CD14-positive monocyte (primary cell): ENCODE data around the gene L3MBTL4. TPM values are rescaled to one million over a fixed set of nuclear protein-coding genes. Genes with fewer than 3 reads are reported as not detected.

Experiments
- DNase-seq, 3 donors: peaks; one replicate each; pipeline ENCODE4 v3.0.0-alpha.2; 2011 to 2022
- H2AFZ ChIP-seq: 2 replicates; pipeline ENCODE4 v1.6.0; 2012; ENCODE audit warnings: mild to moderate bottlenecking, low read depth, low read length, inconsistent platforms; ENCODE audit not compliant: insufficient read depth, poor library complexity, severe bottlenecking
- H3K27ac ChIP-seq, 2 donors: 1 replicate in 1 of 2; 2 replicates in 1 of 2; pipeline ENCODE4 v1.5.1; 2012 to 2013; ENCODE audit warnings: low read length in 2 of 2, control low read depth in 1 of 2, inconsistent platforms in 1 of 2, low read depth in 1 of 2, mild to moderate bottlenecking in 1 of 2
- H3K27me3 ChIP-seq, 2 donors: one replicate each; pipeline versions ENCODE4 v1.6.0 to v1.6.1; 2011 to 2013; ENCODE audit warnings: low read length in 2 of 2; ENCODE audit not compliant: control insufficient read depth in 2 of 2, insufficient read depth in 2 of 2
- H3K36me3 ChIP-seq, 2 donors: replicated peaks in 1 of 2; 1 replicate in 1 of 2; 2 replicates in 1 of 2; pipeline versions ENCODE4 v1.5.1 to v1.6.1; 2012 to 2013; ENCODE audit warnings: low read length in 2 of 2, control low read depth in 1 of 2, inconsistent platforms in 1 of 2, mild to moderate bottlenecking in 1 of 2; ENCODE audit not compliant: insufficient read depth in 2 of 2, control insufficient read depth in 1 of 2
- H3K4me1 ChIP-seq, 2 donors: 1 replicate in 1 of 2; 2 replicates in 1 of 2; pipeline versions ENCODE4 v1.5.1 to v1.6.1; 2012 to 2013; ENCODE audit warnings: low read length in 2 of 2, control low read depth in 1 of 2, inconsistent platforms in 1 of 2, mild to moderate bottlenecking in 1 of 2, moderate library complexity in 1 of 2; ENCODE audit not compliant: insufficient read depth in 2 of 2, control insufficient read depth in 1 of 2
- H3K4me2 ChIP-seq: replicated peaks from 2 replicates; pipeline ENCODE3; 2012; ENCODE audit warnings: low read length, moderate library complexity, mild to moderate bottlenecking; ENCODE audit not compliant: poor library complexity, severe bottlenecking; ENCODE audit errors: extremely low read depth
- H3K4me3 ChIP-seq, 3 experiments: fragments of 200-600 bp in 1 of 3; sonication (generic) in 1 of 3; replicated peaks in 1 of 3; 1 replicate in 2 of 3; 2 replicates in 1 of 3; pipeline ENCODE4 v1.5.1; 2011 to 2013; ENCODE audit warnings: low read length in 3 of 3, mild to moderate bottlenecking in 3 of 3, control low read depth in 2 of 3, low read depth in 2 of 3, inconsistent platforms in 1 of 3, moderate library complexity in 1 of 3
- H3K79me2 ChIP-seq: 2 replicates; pipeline ENCODE4 v1.6.0; 2012; ENCODE audit warnings: mild to moderate bottlenecking, control low read depth, inconsistent platforms, low read length, moderate library complexity; ENCODE audit not compliant: insufficient read depth
- H3K9ac ChIP-seq: 2 replicates; pipeline ENCODE4 v1.6.0; 2017; ENCODE audit warnings: low read length, mild to moderate bottlenecking; ENCODE audit not compliant: insufficient read depth, poor library complexity, severe bottlenecking
- H3K9me3 ChIP-seq, 2 donors: replicated peaks in 1 of 2; 1 replicate in 1 of 2; 2 replicates in 1 of 2; pipeline versions ENCODE4 v1.5.1 to v1.6.1; 2012 to 2013; ENCODE audit warnings: low read length in 2 of 2, control low read depth in 1 of 2; ENCODE audit not compliant: control insufficient read depth in 1 of 2, insufficient read depth in 1 of 2
- H4K20me1 ChIP-seq: 2 replicates; pipeline ENCODE4 v1.6.0; 2012; ENCODE audit warnings: mild to moderate bottlenecking, low read length, control low read depth, moderate library complexity; ENCODE audit not compliant: insufficient read depth
- H3K27ac Mint-ChIP-seq, 7 donors: one replicate each; pipeline ENCODE4 v1.8.0; 2020; ENCODE audit warnings: mild to moderate bottlenecking in 7 of 7, mixed read lengths in 7 of 7, moderate library complexity in 6 of 7, inconsistent platforms in 2 of 7
- H3K27me3 Mint-ChIP-seq, 3 donors: one replicate each; pipeline ENCODE4 v1.8.0; 2021 to 2022; ENCODE audit warnings: low read depth in 3 of 3, mild to moderate bottlenecking in 3 of 3, mixed read lengths in 3 of 3, moderate library complexity in 3 of 3, inconsistent platforms in 1 of 3
- H3K36me3 Mint-ChIP-seq, 2 donors: one replicate each; pipeline ENCODE4 v1.8.0; 2020; ENCODE audit warnings: mixed read lengths in 2 of 2, inconsistent platforms in 1 of 2, mild to moderate bottlenecking in 1 of 2
- H3K4me1 Mint-ChIP-seq: one replicate; pipeline ENCODE4 v1.8.0; 2020; ENCODE audit warnings: mild to moderate bottlenecking, mixed read lengths
- H3K4me3 Mint-ChIP-seq, 2 donors: one replicate each; pipeline ENCODE4 v1.8.0; 2020; ENCODE audit warnings: mild to moderate bottlenecking in 2 of 2, mixed read lengths in 2 of 2, moderate library complexity in 1 of 2
- H3K9me3 Mint-ChIP-seq, 7 donors: one replicate each; pipeline ENCODE4 v1.8.0; 2020 to 2022; ENCODE audit warnings: mixed read lengths in 7 of 7, mild to moderate bottlenecking in 6 of 7, moderate library complexity in 6 of 7, inconsistent platforms in 2 of 7
- WGBS: methylation state at CpG from one replicate; pipeline ENCODE4 v1.1.5; 2013; ENCODE audit warnings: missing lambda C conversion rate; ENCODE audit not compliant: insufficient coverage; 5-methylcytosine and 5-hydroxymethylcytosine counted together
- intact Hi-C, 2 donors: fragments of 100-400 bp; cut with micrococcal nuclease; formaldehyde crosslinking; loops; one replicate each; pipeline versions ENCODE4 v1.15.0 to v1.15.1; 2023
- polyA plus RNA-seq, 3 donors: library from polyadenylated mRNA; depleted of rRNA in 1 of 3; unstranded in 2 of 3; stranded (reverse) in 1 of 3; fragments of 300-500 nt in 2 of 3; fragments of >200 nt in 1 of 3; fragmentation: Illumina TruSeq in 2 of 3; gene quantifications; 1 replicate in 2 of 3; 2 replicates in 1 of 3; pipeline ENCODE4 v1.2.3, GENCODE V29; 2012 to 2021
- TF ChIP-seq, protein P1 (sequence below): fragments of 200-600 bp; IDR thresholded peaks from one replicate; pipeline ENCODE4 v1.8.0; 2022; ENCODE audit warnings: antibody characterized with exemption, mild to moderate bottlenecking

L3MBTL4 gene
- polyA plus RNA-seq, 3 donors: 0.55 to 1.2 (median 0.72) TPM

DNA sequence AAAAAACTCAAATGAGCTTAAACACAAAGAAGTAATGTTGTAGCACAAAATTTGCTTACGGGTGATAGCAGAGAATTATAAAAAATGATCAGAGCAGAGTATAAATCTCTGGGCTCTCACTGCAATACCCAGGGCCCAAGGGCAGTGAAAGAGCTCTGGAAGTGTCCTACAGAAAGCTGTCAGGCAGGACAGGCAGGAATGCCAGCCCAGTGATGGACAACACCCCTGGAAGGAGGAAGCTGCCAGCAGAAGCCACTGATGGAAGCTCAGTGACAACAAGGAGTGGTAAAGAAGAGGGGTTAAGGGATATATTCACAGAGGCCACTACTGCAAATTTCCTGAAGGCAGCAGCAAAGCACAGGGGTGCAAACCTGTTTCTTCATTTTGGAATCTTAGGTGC lies 214.9 kb downstream of the L3MBTL4 start:
- intact Hi-C loops: no loop called here
- Histone ChIP-seq H3K27ac (no peak overlapping the region), H3K9ac (no peak overlapping the region), H4K20me1 (no peaks in the 10 kb centered on the region), H3K36me3 (no peaks in the 10 kb centered on the region), H3K4me1 (no peaks in the 10 kb centered on the region), H3K79me2 (no peaks in the 10 kb centered on the region), H3K9me3 (no peaks in the 10 kb centered on the region), H2AFZ (no peak overlapping the region), H3K4me2 (no peak overlapping the region), H3K27me3 (no peaks in the 10 kb centered on the region), H3K4me3 (no peak overlapping the region)
- 100% methylated on average over 1 of the region's 1 CpG for whole genome bisulfite sequencing
- Mint-ChIP-seq H3K27me3 (no peaks in the 10 kb centered on the region), H3K4me1 (no peaks in the 10 kb centered on the region), H3K9me3 (peaks cover 0 to 2% (median 0%) of the 10 kb centered on the region in 7 donors), H3K27ac (no peak overlapping the region), H3K4me3 (no peak overlapping the region), H3K36me3 (no peaks in the 10 kb centered on the region)
- TF ChIP-seq, protein P1, sequence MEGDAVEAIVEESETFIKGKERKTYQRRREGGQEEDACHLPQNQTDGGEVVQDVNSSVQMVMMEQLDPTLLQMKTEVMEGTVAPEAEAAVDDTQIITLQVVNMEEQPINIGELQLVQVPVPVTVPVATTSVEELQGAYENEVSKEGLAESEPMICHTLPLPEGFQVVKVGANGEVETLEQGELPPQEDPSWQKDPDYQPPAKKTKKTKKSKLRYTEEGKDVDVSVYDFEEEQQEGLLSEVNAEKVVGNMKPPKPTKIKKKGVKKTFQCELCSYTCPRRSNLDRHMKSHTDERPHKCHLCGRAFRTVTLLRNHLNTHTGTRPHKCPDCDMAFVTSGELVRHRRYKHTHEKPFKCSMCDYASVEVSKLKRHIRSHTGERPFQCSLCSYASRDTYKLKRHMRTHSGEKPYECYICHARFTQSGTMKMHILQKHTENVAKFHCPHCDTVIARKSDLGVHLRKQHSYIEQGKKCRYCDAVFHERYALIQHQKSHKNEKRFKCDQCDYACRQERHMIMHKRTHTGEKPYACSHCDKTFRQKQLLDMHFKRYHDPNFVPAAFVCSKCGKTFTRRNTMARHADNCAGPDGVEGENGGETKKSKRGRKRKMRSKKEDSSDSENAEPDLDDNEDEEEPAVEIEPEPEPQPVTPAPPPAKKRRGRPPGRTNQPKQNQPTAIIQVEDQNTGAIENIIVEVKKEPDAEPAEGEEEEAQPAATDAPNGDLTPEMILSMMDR: no peak
- no peak for DNase-seq

DNA sequence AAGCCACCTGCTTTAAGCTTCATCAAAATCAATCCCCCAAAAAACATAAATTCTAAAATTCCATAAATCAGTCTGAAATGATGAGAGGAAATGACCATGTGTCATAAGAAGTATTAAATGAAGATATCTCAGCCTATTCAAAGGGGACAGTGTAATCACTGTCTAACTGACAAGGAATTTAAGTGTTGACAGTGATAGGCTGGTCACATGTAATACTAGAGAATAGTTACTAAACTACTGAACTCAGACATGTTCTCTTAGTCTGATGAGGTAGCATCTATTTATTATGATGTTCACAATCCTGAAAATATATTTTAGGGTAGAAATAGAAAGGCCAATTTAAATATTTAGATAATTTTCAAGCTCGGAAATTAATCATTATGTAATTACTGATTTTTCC lies 216.1 kb downstream of the L3MBTL4 start:
- H3K9me3 Mint-ChIP-seq: peaks cover 0 to 2% (median 0%) of the 10 kb centered on the region in 7 donors

More for the DNA sequence above, 216.1 kb downstream of the L3MBTL4 start:
- no peak overlapping the region for H3K9ac ChIP-seq
- no peaks in the 10 kb centered on the region for H3K4me1 Mint-ChIP-seq
- no CpG with 5 or more reads among the region's 1 CpG for WGBS
- no peak for DNase-seq
- H3K9me3 ChIP-seq: no peaks in the 10 kb centered on the region
- H3K36me3 ChIP-seq: no peaks in the 10 kb centered on the region
- no peaks in the 10 kb centered on the region for H3K79me2 ChIP-seq
- no peaks in the 10 kb centered on the region for H3K27me3 ChIP-seq
- no peaks in the 10 kb centered on the region for H3K36me3 Mint-ChIP-seq
- no peaks in the 10 kb centered on the region for H3K4me1 ChIP-seq
- H4K20me1 ChIP-seq: no peaks in the 10 kb centered on the region
- intact Hi-C loops: no loop called here
- no peak overlapping the region for H3K4me3 Mint-ChIP-seq
- no peak overlapping the region for H3K4me3 ChIP-seq
- H3K27ac ChIP-seq: no peak overlapping the region
- no peak overlapping the region for H3K27ac Mint-ChIP-seq
- TF ChIP-seq, protein P1: no peak
- H3K27me3 Mint-ChIP-seq: no peaks in the 10 kb centered on the region
- no peak overlapping the region for H3K4me2 ChIP-seq
- H2AFZ ChIP-seq: no peak overlapping the region
